ENCODE results near the gene SLC16A10. TPM values are rescaled to one million over a fixed set of nuclear protein-coding genes. Genes with fewer than 3 reads are reported as not detected.

SLC16A10 gene
- total and polyA plus RNA-seq, 5 donors = 2.2 to 11.3 (median 5.0) TPM

DNA sequence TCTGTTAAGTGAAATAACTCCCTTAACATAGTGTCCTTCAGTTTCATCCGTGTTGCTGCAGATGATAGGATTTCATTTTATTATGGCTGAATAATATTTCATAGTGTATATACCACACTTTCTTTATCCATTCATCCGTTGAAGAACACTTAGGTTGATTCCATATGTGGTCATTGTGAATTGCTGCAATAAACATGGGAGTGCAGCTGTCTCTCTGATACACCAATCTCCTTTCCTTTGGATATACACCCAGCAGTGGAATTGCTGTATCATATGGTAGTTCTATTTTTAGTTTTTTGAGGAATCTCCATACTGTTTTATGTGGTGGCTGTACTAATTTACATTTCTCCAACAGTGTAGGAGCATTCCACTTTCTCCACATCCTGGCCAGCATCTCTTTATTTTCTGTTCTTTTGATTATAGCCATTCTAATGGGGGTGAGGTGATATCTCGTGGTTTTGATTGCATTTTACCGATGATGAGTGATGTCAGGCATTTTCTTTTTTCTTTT, 193.2 kb downstream of the SLC16A10 start:
- H3K9me3 ChIP-seq (ENCODE audit: control insufficient read depth, low read length) = no peaks in the 10 kb centered on the region
- DNase-seq = no peak
- intact Hi-C loops (cut with DNase I) = no loop called here
- ATAC-seq = no peak
- WGBS = 95% methylated on average over 4 of the region's 4 CpGs
- H3K27ac ChIP-seq (ENCODE audit: low read length) = no peak overlapping the region
- H3K4me3 ChIP-seq (ENCODE audit: low read length) = no peak overlapping the region
- no peaks in the 10 kb centered on the region for H3K27me3 ChIP-seq (ENCODE audit: control insufficient read depth, insufficient read depth)
- H3K4me1 ChIP-seq (ENCODE audit: control insufficient read depth, insufficient read depth, low read length) = no peaks in the 10 kb centered on the region

Other genes starting within 250 kb of the SLC16A10 start
- 10 to 100 TPM; 58.0 to 65.2 (median 63.2) TPM for gene AMD1, start 212.7 kb upstream of the SLC16A10 start, total RNA-seq
- gene AMD1, start 212.7 kb upstream of the SLC16A10 start, polyA plus RNA-seq = 49.9 TPM
- 10 to 100 TPM; 83.0 to 98.5 (median 86.5) TPM for gene GTF3C6, start 128.8 kb upstream of the SLC16A10 start, total RNA-seq
- 129 TPM for gene GTF3C6, start 128.8 kb upstream of the SLC16A10 start, polyA plus RNA-seq
- 10 to 100 TPM; 21.2 to 26.7 (median 24.0) TPM for gene RPF2, start 105.5 kb upstream of the SLC16A10 start, total RNA-seq
- 21.5 TPM for gene RPF2, start 105.5 kb upstream of the SLC16A10 start, polyA plus RNA-seq